Measurements from ENCODE around the gene EMC8. TPM values are rescaled to one million over a fixed set of nuclear protein-coding genes. Genes with fewer than 3 reads are reported as not detected.

EMC8 gene
- total and polyA plus RNA-seq, 10 of the 15 experiments (the other 5 are each of a cell fraction or from before 2014, with no cell fraction given): 7.8 to 62.0 (median 33.5) TPM

- TF ChIP-seq KAT2A (conservative IDR thresholded peaks at IDR 0.05; ENCODE audit: control insufficient read depth, low read depth, low read length): no peak
- no peak for TF ChIP-seq EP300 (IDR thresholded peaks at IDR 0.05; ENCODE audit: borderline replicate concordance in 1 of 2, control insufficient read depth in 1 of 2, low read depth in 2 of 2, low read length in 2 of 2)
- no peak for TF ChIP-seq RELB (IDR thresholded peaks at IDR 0.05; ENCODE audit: low read depth)
- no peak for TF ChIP-seq ESRRA (IDR thresholded peaks at IDR 0.05; ENCODE audit: low read length)
- TF ChIP-seq TCF7 (IDR thresholded peaks at IDR 0.05; ENCODE audit: borderline replicate concordance): no peak
- no peak for TF ChIP-seq NFXL1 (IDR thresholded peaks at IDR 0.05; ENCODE audit: borderline replicate concordance)
- no peak for TF ChIP-seq SP1 (IDR thresholded peaks at IDR 0.05; ENCODE audit: low read depth, low read length)
- TF ChIP-seq, protein P1, sequence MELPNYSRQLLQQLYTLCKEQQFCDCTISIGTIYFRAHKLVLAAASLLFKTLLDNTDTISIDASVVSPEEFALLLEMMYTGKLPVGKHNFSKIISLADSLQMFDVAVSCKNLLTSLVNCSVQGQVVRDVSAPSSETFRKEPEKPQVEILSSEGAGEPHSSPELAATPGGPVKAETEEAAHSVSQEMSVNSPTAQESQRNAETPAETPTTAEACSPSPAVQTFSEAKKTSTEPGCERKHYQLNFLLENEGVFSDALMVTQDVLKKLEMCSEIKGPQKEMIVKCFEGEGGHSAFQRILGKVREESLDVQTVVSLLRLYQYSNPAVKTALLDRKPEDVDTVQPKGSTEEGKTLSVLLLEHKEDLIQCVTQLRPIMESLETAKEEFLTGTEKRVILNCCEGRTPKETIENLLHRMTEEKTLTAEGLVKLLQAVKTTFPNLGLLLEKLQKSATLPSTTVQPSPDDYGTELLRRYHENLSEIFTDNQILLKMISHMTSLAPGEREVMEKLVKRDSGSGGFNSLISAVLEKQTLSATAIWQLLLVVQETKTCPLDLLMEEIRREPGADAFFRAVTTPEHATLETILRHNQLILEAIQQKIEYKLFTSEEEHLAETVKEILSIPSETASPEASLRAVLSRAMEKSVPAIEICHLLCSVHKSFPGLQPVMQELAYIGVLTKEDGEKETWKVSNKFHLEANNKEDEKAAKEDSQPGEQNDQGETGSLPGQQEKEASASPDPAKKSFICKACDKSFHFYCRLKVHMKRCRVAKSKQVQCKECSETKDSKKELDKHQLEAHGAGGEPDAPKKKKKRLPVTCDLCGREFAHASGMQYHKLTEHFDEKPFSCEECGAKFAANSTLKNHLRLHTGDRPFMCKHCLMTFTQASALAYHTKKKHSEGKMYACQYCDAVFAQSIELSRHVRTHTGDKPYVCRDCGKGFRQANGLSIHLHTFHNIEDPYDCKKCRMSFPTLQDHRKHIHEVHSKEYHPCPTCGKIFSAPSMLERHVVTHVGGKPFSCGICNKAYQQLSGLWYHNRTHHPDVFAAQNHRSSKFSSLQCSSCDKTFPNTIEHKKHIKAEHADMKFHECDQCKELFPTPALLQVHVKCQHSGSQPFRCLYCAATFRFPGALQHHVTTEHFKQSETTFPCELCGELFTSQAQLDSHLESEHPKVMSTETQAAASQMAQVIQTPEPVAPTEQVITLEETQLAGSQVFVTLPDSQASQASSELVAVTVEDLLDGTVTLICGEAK (IDR thresholded peaks at IDR 0.05; ENCODE audit: borderline replicate concordance): no peak
- TF ChIP-seq EGR1 (IDR thresholded peaks at IDR 0.05; ENCODE audit: borderline replicate concordance in 1 of 2, low read depth in 2 of 2, low read length in 2 of 2): no peak
- TF ChIP-seq POLR2AphosphoS5 (IDR thresholded peaks at IDR 0.05; ENCODE audit: low read length): no peak
- TF ChIP-seq ZNF217 (IDR thresholded peaks at IDR 0.05): no peak
Measured at GRCh38 chr16:85826686-85827247, 27.4 kb upstream of the EMC8 start (continued).

All from GM12878 (cell line).